Spleen (tissue), 13 donors: ENCODE data around the gene ATP2B2. TPM values are rescaled to one million over a fixed set of nuclear protein-coding genes. Genes with fewer than 3 reads are reported as not detected.
A peak's percentile ranks its signal among the peaks of the same experiment; 100 is the strongest.

Experiments used
- DNase-seq: peaks from one replicate; pipeline ENCODE4 v3.0.0-alpha.2; 2020
- H3K27ac ChIP-seq, 8 donors: fragments of 200-600 bp; sonication (generic) in 7 of 8; 1 replicate in 4 of 8; 2 replicates in 4 of 8; pipeline versions ENCODE4 v1.5.0 to v1.8.0; 2016 to 2021; ENCODE audit warnings: inconsistent platforms in 4 of 8, mild to moderate bottlenecking in 4 of 8, moderate library complexity in 1 of 8
- H3K27me3 ChIP-seq, 7 donors: fragments of 200-600 bp; sonication (generic) in 6 of 7; replicated peaks in 1 of 7; 1 replicate in 4 of 7; 2 replicates in 3 of 7; pipeline versions ENCODE4 v1.5.0 to v1.8.0; 2016 to 2021; ENCODE audit warnings: inconsistent platforms in 3 of 7, mild to moderate bottlenecking in 1 of 7
- H3K36me3 ChIP-seq, 6 donors: fragments of 200-600 bp; sonication (generic) in 5 of 6; 1 replicate in 4 of 6; 2 replicates in 2 of 6; pipeline versions ENCODE4 v1.5.0 to v1.8.0; 2016 to 2021; ENCODE audit warnings: inconsistent platforms in 2 of 6
- H3K4me1 ChIP-seq, 6 donors: fragments of 200-600 bp; sonication (generic) in 5 of 6; 1 replicate in 3 of 6; 2 replicates in 3 of 6; pipeline versions ENCODE4 v1.5.0 to v1.8.0; 2016 to 2021; ENCODE audit warnings: inconsistent platforms in 3 of 6
- H3K4me3 ChIP-seq, 8 donors: fragments of 200-600 bp; sonication (generic) in 7 of 8; 1 replicate in 4 of 8; 2 replicates in 4 of 8; pipeline versions ENCODE4 v1.5.0 to v1.8.0; 2016 to 2021; ENCODE audit warnings: inconsistent platforms in 4 of 8, mild to moderate bottlenecking in 4 of 8, moderate library complexity in 2 of 8
- H3K9me3 ChIP-seq, 8 donors: fragments of 200-600 bp; sonication (generic) in 7 of 8; 1 replicate in 4 of 8; 2 replicates in 4 of 8; pipeline versions ENCODE4 v1.5.0 to v1.8.0; 2016 to 2021; ENCODE audit warnings: inconsistent platforms in 4 of 8
- POLR2A ChIP-seq, 3 donors: fragments of 450-650 bp; IDR thresholded peaks; one replicate each; pipeline ENCODE4 v1.5.1; 2017; ENCODE audit warnings: antibody characterized with exemption in 3 of 3, mild to moderate bottlenecking in 1 of 3
- POLR2AphosphoS5 ChIP-seq, 3 donors: sonication (generic); formaldehyde crosslinking; IDR thresholded peaks; one replicate each; pipeline ENCODE4 v1.5.1; 2017; ENCODE audit warnings: antibody characterized with exemption in 3 of 3
- WGBS, 5 donors: extraction: QIAGEN DNeasy Blood & Tissue Kit in 3 of 5; methylation state at CpG; one replicate each; pipeline versions ENCODE4 v1.1.5 to v1.1.7; 2013 to 2018; 5-methylcytosine and 5-hydroxymethylcytosine counted together
- intact Hi-C: fragments of 100-400 bp; cut with DNase I; formaldehyde crosslinking; loops from one replicate; pipeline ENCODE4 v1.15.0; 2023; ENCODE audit warnings: low total_unique reads
- long read RNA-seq, 2 donors: transcript quantifications; one replicate each; lab custom pipeline, GENCODE V29; 2026
- polyA plus RNA-seq, 3 donors: library from polyadenylated mRNA; stranded (reverse); fragments of 200-250 nt; gene quantifications; one replicate each; pipeline ENCODE4 v1.2.1, GENCODE V29; 2013
- total RNA-seq, 7 donors: library from RNA; depleted of rRNA in 3 of 7; stranded (reverse); fragments of >200 nt in 3 of 7; fragmentation: NEBNext Ultra II Directional in 4 of 7; extraction: Animal tissue kit (Norgen Biotek cat#: 25700) in 4 of 7; gene quantifications; one replicate each; pipeline versions ENCODE4 v1.1.0 to v1.2.1, GENCODE V29; 2016 to 2021
- TF ChIP-seq, protein P1 (sequence below), 11 experiments: fragments of 200-600 bp in 7 of 11; fragments of 450-650 bp in 4 of 11; sonication (generic) in 4 of 11; IDR thresholded peaks in 8 of 11; conservative IDR thresholded peaks in 3 of 11; 1 replicate in 7 of 11; 2 replicates in 4 of 11; pipeline versions ENCODE4 v1.4.0 to v1.8.0; 2016 to 2021; ENCODE audit warnings: antibody characterized with exemption in 11 of 11, inconsistent platforms in 4 of 11, mild to moderate bottlenecking in 1 of 11
- donor health status: healthy with polysubstance abuse.
- donor health status: DM: no; HTN: no; CAD: no; lungs with moderate emphysema.
- donor health status: DM: no; HTN: no; CAD: no.
- donor health status: Bipolar disorder and iron deficiency.
- donor health status: healthy.
- donor health status: DM: no; HTN: no; CAD: no.
- donor health status: DM: yes; HTN: yes; CAD: no.

Gene ATP2B2
- total RNA-seq = 1 to 10 TPM in 1 of 7 donors, under 1 TPM in 4, not detected in 2; 0.20 to 1.5 (median 0.34) TPM
- polyA plus RNA-seq = under 1 TPM; 0.02 to 0.22 (median 0.08) TPM
- long read RNA-seq, donor 1 = 0 reads
- long read RNA-seq, donor 2 = 0 reads

DNA sequence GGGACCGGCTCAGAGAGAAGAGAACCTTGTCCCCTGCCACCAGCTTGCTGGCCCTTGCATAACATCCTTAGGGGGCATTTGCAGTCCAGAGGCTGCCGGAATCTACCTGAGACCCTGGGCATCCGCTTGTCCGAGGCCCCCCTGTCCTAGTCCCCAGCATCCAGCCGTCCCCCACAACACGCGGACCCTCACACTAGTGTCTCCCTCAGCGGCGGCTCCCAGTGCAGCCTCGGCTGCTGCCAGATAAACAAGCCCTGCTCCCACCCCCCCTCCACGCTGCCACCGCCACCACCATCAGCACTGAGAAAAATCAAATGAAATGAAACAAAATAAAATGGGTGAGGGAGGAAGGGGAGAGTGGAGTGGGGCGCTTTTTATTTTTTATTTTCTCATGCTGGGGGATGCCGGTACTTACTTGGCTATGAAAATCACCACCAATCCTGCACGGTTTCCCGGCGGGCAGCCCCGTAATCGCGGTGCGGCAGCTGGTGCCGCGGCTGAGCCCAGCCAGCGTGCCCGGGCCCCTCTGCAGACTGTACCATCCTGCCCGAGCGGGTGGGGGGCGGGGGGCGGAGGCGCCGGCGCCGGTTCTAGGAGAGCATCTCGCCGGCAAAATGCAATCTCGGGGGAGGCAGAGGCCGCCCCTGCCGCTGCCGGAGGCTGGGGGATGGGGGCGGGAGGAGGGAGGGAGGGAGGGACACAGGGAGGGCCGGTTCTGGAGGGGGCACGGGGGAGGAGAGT, at the start of gene ATP2B2:
ATP2B2 (minus strand) TSS at position 537 of the 741 bp plus-strand sequence. CDS start 56,043 bp downstream, outside the sequence.
- intact Hi-C loops = no loop called here
- H3K9me3 ChIP-seq = no peaks in the 10 kb centered on the region
- H3K4me1 ChIP-seq = peaks cover 0 to 17% (median 11%) of the 10 kb centered on the region in 6 donors
- H3K4me3 ChIP-seq = peak within 1 kb of the TSS in 4 of 8 donors; percentile 4 to 53 (median 18)
- no peak for DNase-seq
- no peaks in the 10 kb centered on the region for H3K36me3 ChIP-seq
- 4 to 8% (median 6%) methylated on average over 25 to 42 of the region's 42 CpGs for WGBS, 5 donors
- TF ChIP-seq, protein P1, sequence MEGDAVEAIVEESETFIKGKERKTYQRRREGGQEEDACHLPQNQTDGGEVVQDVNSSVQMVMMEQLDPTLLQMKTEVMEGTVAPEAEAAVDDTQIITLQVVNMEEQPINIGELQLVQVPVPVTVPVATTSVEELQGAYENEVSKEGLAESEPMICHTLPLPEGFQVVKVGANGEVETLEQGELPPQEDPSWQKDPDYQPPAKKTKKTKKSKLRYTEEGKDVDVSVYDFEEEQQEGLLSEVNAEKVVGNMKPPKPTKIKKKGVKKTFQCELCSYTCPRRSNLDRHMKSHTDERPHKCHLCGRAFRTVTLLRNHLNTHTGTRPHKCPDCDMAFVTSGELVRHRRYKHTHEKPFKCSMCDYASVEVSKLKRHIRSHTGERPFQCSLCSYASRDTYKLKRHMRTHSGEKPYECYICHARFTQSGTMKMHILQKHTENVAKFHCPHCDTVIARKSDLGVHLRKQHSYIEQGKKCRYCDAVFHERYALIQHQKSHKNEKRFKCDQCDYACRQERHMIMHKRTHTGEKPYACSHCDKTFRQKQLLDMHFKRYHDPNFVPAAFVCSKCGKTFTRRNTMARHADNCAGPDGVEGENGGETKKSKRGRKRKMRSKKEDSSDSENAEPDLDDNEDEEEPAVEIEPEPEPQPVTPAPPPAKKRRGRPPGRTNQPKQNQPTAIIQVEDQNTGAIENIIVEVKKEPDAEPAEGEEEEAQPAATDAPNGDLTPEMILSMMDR (IDR thresholded peaks at IDR 0.05 in 8 of 11, conservative IDR thresholded peaks at IDR 0.05 in 3 of 11) = no peak
- no peak for TF ChIP-seq POLR2A (IDR thresholded peaks at IDR 0.05)
- TF ChIP-seq POLR2AphosphoS5 (IDR thresholded peaks at IDR 0.05) = no peak
- no peak within 1 kb of the TSS for H3K27ac ChIP-seq
- H3K27me3 ChIP-seq = peaks cover 0 to 48% (median 32%) of the 10 kb centered on the region in 7 donors

- H3K36me3 ChIP-seq = no peaks in the 10 kb centered on the region
- TF ChIP-seq, protein P1 (IDR thresholded peaks at IDR 0.05 in 8 of 11, conservative IDR thresholded peaks at IDR 0.05 in 3 of 11) = no peak
- no peak for TF ChIP-seq POLR2AphosphoS5 (IDR thresholded peaks at IDR 0.05)
- no peak for TF ChIP-seq POLR2A (IDR thresholded peaks at IDR 0.05)
- H3K4me1 ChIP-seq = peaks cover 0 to 18% (median 12%) of the 10 kb centered on the region in 6 donors
- no peak for DNase-seq
- H3K27ac ChIP-seq = no peak overlapping the region
- WGBS, 5 donors = 90 to 100% (median 93%) methylated on average over 1 of the region's 1 CpG
- H3K9me3 ChIP-seq = no peaks in the 10 kb centered on the region
- no peak overlapping the region for H3K4me3 ChIP-seq
- intact Hi-C loops = no loop called here
- H3K27me3 ChIP-seq = no peaks in the 10 kb centered on the region
Observed at GRCh38 chr3:10554746-10555145, 49.4 kb upstream of the ATP2B2 start.

- H3K27me3 ChIP-seq = no peaks in the 10 kb centered on the region
- H3K4me3 ChIP-seq = no peak overlapping the region
- no peaks in the 10 kb centered on the region for H3K9me3 ChIP-seq
- 87 to 94% (median 90%) methylated on average over 3 of the region's 3 CpGs for WGBS, 5 donors
- DNase-seq = no peak
- no peaks in the 10 kb centered on the region for H3K36me3 ChIP-seq
- peaks cover 0 to 18% (median 12%) of the 10 kb centered on the region in 6 donors for H3K4me1 ChIP-seq
- H3K27ac ChIP-seq = no peak overlapping the region
- no peak for TF ChIP-seq POLR2A (IDR thresholded peaks at IDR 0.05)
- intact Hi-C loops = no loop called here
Observed at GRCh38 chr3:10554236-10554611, 48.8 kb upstream of the ATP2B2 start.

GRCh38 chr3:10553591-10554235, 48.3 kb upstream of the ATP2B2 start:
- DNase-seq = no peak
- Histone ChIP-seq H3K27me3 (no peaks in the 10 kb centered on the region), H3K4me3 (no peak overlapping the region), H3K27ac (no peak overlapping the region), H3K4me1 (peaks cover 0 to 18% (median 12%) of the 10 kb centered on the region in 6 donors), H3K36me3 (no peaks in the 10 kb centered on the region), H3K9me3 (no peaks in the 10 kb centered on the region)
- WGBS, 5 donors = 50 to 77% (median 58%) methylated on average over 9 of the region's 9 CpGs
- intact Hi-C loops = no loop called here
- no peak for TF ChIP-seq POLR2A (IDR thresholded peaks at IDR 0.05)

DNA sequence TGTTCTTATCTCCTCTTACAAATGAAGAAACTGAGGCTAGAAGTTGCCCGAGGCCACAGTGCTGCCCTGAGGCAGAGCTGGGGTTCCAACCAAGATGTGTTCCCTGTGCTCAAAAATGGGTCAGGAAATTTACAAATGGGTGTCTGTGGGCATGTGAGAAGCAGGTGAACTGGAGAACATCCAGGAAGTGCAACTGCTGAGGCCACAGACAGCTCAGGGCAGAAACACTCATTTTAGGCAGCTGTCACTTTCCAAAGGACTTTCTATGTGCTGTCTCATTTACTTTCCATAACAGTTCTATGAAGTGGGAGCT, 47.2 kb upstream of the ATP2B2 start:
- peaks cover 0 to 18% (median 12%) of the 10 kb centered on the region in 6 donors for H3K4me1 ChIP-seq
- intact Hi-C loops = no loop called here
- WGBS, 5 donors = 65 to 78% (median 75%) methylated on average over 1 of the region's 1 CpG
- no peak for DNase-seq
- no peaks in the 10 kb centered on the region for H3K36me3 ChIP-seq
- no peaks in the 10 kb centered on the region for H3K9me3 ChIP-seq
- no peak for TF ChIP-seq POLR2AphosphoS5 (IDR thresholded peaks at IDR 0.05)
- no peak for TF ChIP-seq POLR2A (IDR thresholded peaks at IDR 0.05)
- TF ChIP-seq, protein P1 (IDR thresholded peaks at IDR 0.05 in 8 of 11, conservative IDR thresholded peaks at IDR 0.05 in 3 of 11) = no peak
- H3K27me3 ChIP-seq = no peaks in the 10 kb centered on the region
- H3K27ac ChIP-seq = no peak overlapping the region
- no peak overlapping the region for H3K4me3 ChIP-seq
